CD14-positive monocyte (primary cell): ENCODE measurements around the gene SP6. TPM values are rescaled to one million over a fixed set of nuclear protein-coding genes. Genes with fewer than 3 reads are reported as not detected.

Source experiments
- DNase-seq, 3 donors: peaks; one replicate each; pipeline ENCODE4 v3.0.0-alpha.2; 2011 to 2022
- H2AFZ ChIP-seq: 2 replicates; pipeline ENCODE4 v1.6.0; 2012; ENCODE audit warnings: mild to moderate bottlenecking, low read depth, low read length, inconsistent platforms; ENCODE audit not compliant: insufficient read depth, poor library complexity, severe bottlenecking
- H3K27ac ChIP-seq, 2 donors: 1 replicate in 1 of 2; 2 replicates in 1 of 2; pipeline ENCODE4 v1.5.1; 2012 to 2013; ENCODE audit warnings: low read length in 2 of 2, control low read depth in 1 of 2, inconsistent platforms in 1 of 2, low read depth in 1 of 2, mild to moderate bottlenecking in 1 of 2
- H3K27me3 ChIP-seq, 2 donors: one replicate each; pipeline versions ENCODE4 v1.6.0 to v1.6.1; 2011 to 2013; ENCODE audit warnings: low read length in 2 of 2; ENCODE audit not compliant: control insufficient read depth in 2 of 2, insufficient read depth in 2 of 2
- H3K36me3 ChIP-seq, 2 donors: replicated peaks in 1 of 2; 1 replicate in 1 of 2; 2 replicates in 1 of 2; pipeline versions ENCODE4 v1.5.1 to v1.6.1; 2012 to 2013; ENCODE audit warnings: low read length in 2 of 2, control low read depth in 1 of 2, inconsistent platforms in 1 of 2, mild to moderate bottlenecking in 1 of 2; ENCODE audit not compliant: insufficient read depth in 2 of 2, control insufficient read depth in 1 of 2
- H3K4me1 ChIP-seq, 2 donors: 1 replicate in 1 of 2; 2 replicates in 1 of 2; pipeline versions ENCODE4 v1.5.1 to v1.6.1; 2012 to 2013; ENCODE audit warnings: low read length in 2 of 2, control low read depth in 1 of 2, inconsistent platforms in 1 of 2, mild to moderate bottlenecking in 1 of 2, moderate library complexity in 1 of 2; ENCODE audit not compliant: insufficient read depth in 2 of 2, control insufficient read depth in 1 of 2
- H3K4me2 ChIP-seq: replicated peaks from 2 replicates; pipeline ENCODE3; 2012; ENCODE audit warnings: low read length, moderate library complexity, mild to moderate bottlenecking; ENCODE audit not compliant: poor library complexity, severe bottlenecking; ENCODE audit errors: extremely low read depth
- H3K4me3 ChIP-seq, 3 experiments: fragments of 200-600 bp in 1 of 3; sonication (generic) in 1 of 3; replicated peaks in 1 of 3; 1 replicate in 2 of 3; 2 replicates in 1 of 3; pipeline ENCODE4 v1.5.1; 2011 to 2013; ENCODE audit warnings: low read length in 3 of 3, mild to moderate bottlenecking in 3 of 3, control low read depth in 2 of 3, low read depth in 2 of 3, inconsistent platforms in 1 of 3, moderate library complexity in 1 of 3
- H3K79me2 ChIP-seq: 2 replicates; pipeline ENCODE4 v1.6.0; 2012; ENCODE audit warnings: mild to moderate bottlenecking, control low read depth, inconsistent platforms, low read length, moderate library complexity; ENCODE audit not compliant: insufficient read depth
- H3K9ac ChIP-seq: 2 replicates; pipeline ENCODE4 v1.6.0; 2017; ENCODE audit warnings: low read length, mild to moderate bottlenecking; ENCODE audit not compliant: insufficient read depth, poor library complexity, severe bottlenecking
- H3K9me3 ChIP-seq, 2 donors: replicated peaks in 1 of 2; 1 replicate in 1 of 2; 2 replicates in 1 of 2; pipeline versions ENCODE4 v1.5.1 to v1.6.1; 2012 to 2013; ENCODE audit warnings: low read length in 2 of 2, control low read depth in 1 of 2; ENCODE audit not compliant: control insufficient read depth in 1 of 2, insufficient read depth in 1 of 2
- H4K20me1 ChIP-seq: 2 replicates; pipeline ENCODE4 v1.6.0; 2012; ENCODE audit warnings: mild to moderate bottlenecking, low read length, control low read depth, moderate library complexity; ENCODE audit not compliant: insufficient read depth
- H3K27ac Mint-ChIP-seq, 7 donors: one replicate each; pipeline ENCODE4 v1.8.0; 2020; ENCODE audit warnings: mild to moderate bottlenecking in 7 of 7, mixed read lengths in 7 of 7, moderate library complexity in 6 of 7, inconsistent platforms in 2 of 7
- H3K27me3 Mint-ChIP-seq, 3 donors: one replicate each; pipeline ENCODE4 v1.8.0; 2021 to 2022; ENCODE audit warnings: low read depth in 3 of 3, mild to moderate bottlenecking in 3 of 3, mixed read lengths in 3 of 3, moderate library complexity in 3 of 3, inconsistent platforms in 1 of 3
- H3K36me3 Mint-ChIP-seq, 2 donors: one replicate each; pipeline ENCODE4 v1.8.0; 2020; ENCODE audit warnings: mixed read lengths in 2 of 2, inconsistent platforms in 1 of 2, mild to moderate bottlenecking in 1 of 2
- H3K4me1 Mint-ChIP-seq: one replicate; pipeline ENCODE4 v1.8.0; 2020; ENCODE audit warnings: mild to moderate bottlenecking, mixed read lengths
- H3K4me3 Mint-ChIP-seq, 2 donors: one replicate each; pipeline ENCODE4 v1.8.0; 2020; ENCODE audit warnings: mild to moderate bottlenecking in 2 of 2, mixed read lengths in 2 of 2, moderate library complexity in 1 of 2
- H3K9me3 Mint-ChIP-seq, 7 donors: one replicate each; pipeline ENCODE4 v1.8.0; 2020 to 2022; ENCODE audit warnings: mixed read lengths in 7 of 7, mild to moderate bottlenecking in 6 of 7, moderate library complexity in 6 of 7, inconsistent platforms in 2 of 7
- CTCF ChIP-seq: fragments of 200-600 bp; IDR thresholded peaks from one replicate; pipeline ENCODE4 v1.8.0; 2022; ENCODE audit warnings: antibody characterized with exemption, mild to moderate bottlenecking
- WGBS: methylation state at CpG from one replicate; pipeline ENCODE4 v1.1.5; 2013; ENCODE audit warnings: missing lambda C conversion rate; ENCODE audit not compliant: insufficient coverage; 5-methylcytosine and 5-hydroxymethylcytosine counted together
- intact Hi-C, 2 donors: fragments of 100-400 bp; cut with micrococcal nuclease; formaldehyde crosslinking; loops; one replicate each; pipeline versions ENCODE4 v1.15.0 to v1.15.1; 2023
- polyA plus RNA-seq, 3 donors: library from polyadenylated mRNA; depleted of rRNA in 1 of 3; unstranded in 2 of 3; stranded (reverse) in 1 of 3; fragments of 300-500 nt in 2 of 3; fragments of >200 nt in 1 of 3; fragmentation: Illumina TruSeq in 2 of 3; gene quantifications; 1 replicate in 2 of 3; 2 replicates in 1 of 3; pipeline ENCODE4 v1.2.3, GENCODE V29; 2012 to 2021

Gene SP6
- polyA plus RNA-seq, 3 donors = 0.06 TPM; not detected in 2

GRCh38 chr17:47884427-47884740, 33.4 kb upstream of the SP6 start:
- no peak overlapping the region for H3K4me2 ChIP-seq
- H3K4me1 Mint-ChIP-seq = peaks cover 15% of the 10 kb centered on the region
- H3K27ac Mint-ChIP-seq = no peak overlapping the region
- peaks cover 4 to 15% (median 7%) of the 10 kb centered on the region in 3 donors for H3K27me3 Mint-ChIP-seq
- DNase-seq = no peak
- H3K4me1 ChIP-seq = peaks cover 12 to 13% of the 10 kb centered on the region in 2 donors
- H3K79me2 ChIP-seq = no peaks in the 10 kb centered on the region
- H3K27me3 ChIP-seq = no peaks in the 10 kb centered on the region
- H3K36me3 ChIP-seq = no peaks in the 10 kb centered on the region
- no peaks in the 10 kb centered on the region for H3K36me3 Mint-ChIP-seq
- no peak overlapping the region for H2AFZ ChIP-seq
- H3K4me3 ChIP-seq = no peak overlapping the region
- no peak overlapping the region for H3K27ac ChIP-seq
- TF ChIP-seq CTCF = no peak
- H3K4me3 Mint-ChIP-seq = no peak overlapping the region
- intact Hi-C loops = no loop called here
- 83% methylated on average over 2 of the region's 5 CpGs for WGBS
- no peaks in the 10 kb centered on the region for H3K9me3 ChIP-seq
- H3K9ac ChIP-seq = no peak overlapping the region
- no peaks in the 10 kb centered on the region for H3K9me3 Mint-ChIP-seq
- H4K20me1 ChIP-seq = no peaks in the 10 kb centered on the region

- no peak overlapping the region for H3K4me2 ChIP-seq
- H3K4me3 Mint-ChIP-seq = no peak overlapping the region
These were observed 32.8 kb upstream of the SP6 start for GRCh38 chr17:47883589-47884426.

More at GRCh38 chr17:47883589-47884426, 32.8 kb upstream of the SP6 start:
- Histone ChIP-seq H2AFZ (no peak overlapping the region), H3K4me3 (no peak overlapping the region), H3K4me1 (peaks cover 12 to 13% of the 10 kb centered on the region in 2 donors), H4K20me1 (no peaks in the 10 kb centered on the region), H3K36me3 (no peaks in the 10 kb centered on the region), H3K27me3 (no peaks in the 10 kb centered on the region), H3K9ac (no peak overlapping the region), H3K27ac (no peak overlapping the region), H3K79me2 (no peaks in the 10 kb centered on the region), H3K9me3 (no peaks in the 10 kb centered on the region)
- no peak overlapping the region for H3K27ac Mint-ChIP-seq
- TF ChIP-seq CTCF = no peak
- intact Hi-C loops = no loop called here
- 93% methylated on average over 3 of the region's 9 CpGs for WGBS
- H3K27me3 Mint-ChIP-seq = peaks cover 7 to 19% (median 8%) of the 10 kb centered on the region in 3 donors
- H3K9me3 Mint-ChIP-seq = no peaks in the 10 kb centered on the region
- no peaks in the 10 kb centered on the region for H3K36me3 Mint-ChIP-seq
- DNase-seq = no peak
- peaks cover 15% of the 10 kb centered on the region for H3K4me1 Mint-ChIP-seq
